Panc1 (cell line): Measurements from ENCODE around the gene RIMKLA.

Experiments
- CTCF ChIP-seq: fragments of 450-650 bp; IDR thresholded peaks from 2 replicates; pipeline ENCODE4 v1.5.1; 2017; ENCODE audit warnings: mild to moderate bottlenecking
- POLR2AphosphoS5 ChIP-seq: IDR thresholded peaks from 2 replicates; pipeline ENCODE4 v1.6.1; 2012; ENCODE audit warnings: mild to moderate bottlenecking, low read depth, low read length, moderate library complexity
- REST ChIP-seq, 2 experiments: IDR thresholded peaks; 2 replicates each; pipeline ENCODE4 v1.6.1; 2011 to 2012; ENCODE audit warnings: low read depth in 2 of 2, control low read depth in 1 of 2, low read length in 1 of 2, mild to moderate bottlenecking in 1 of 2, moderate library complexity in 1 of 2; ENCODE audit not compliant: insufficient read depth in 1 of 2
- SIN3A ChIP-seq: IDR thresholded peaks from 2 replicates; pipeline ENCODE4 v1.6.1; 2012; ENCODE audit warnings: low read depth, mild to moderate bottlenecking, low read length, moderate library complexity, borderline replicate concordance; ENCODE audit not compliant: insufficient read depth
- TCF7L2 ChIP-seq: IDR thresholded peaks from 2 replicates; pipeline ENCODE4 v1.6.1; 2011; ENCODE audit warnings: mild to moderate bottlenecking, low read depth, low read length, inconsistent platforms

DNA sequence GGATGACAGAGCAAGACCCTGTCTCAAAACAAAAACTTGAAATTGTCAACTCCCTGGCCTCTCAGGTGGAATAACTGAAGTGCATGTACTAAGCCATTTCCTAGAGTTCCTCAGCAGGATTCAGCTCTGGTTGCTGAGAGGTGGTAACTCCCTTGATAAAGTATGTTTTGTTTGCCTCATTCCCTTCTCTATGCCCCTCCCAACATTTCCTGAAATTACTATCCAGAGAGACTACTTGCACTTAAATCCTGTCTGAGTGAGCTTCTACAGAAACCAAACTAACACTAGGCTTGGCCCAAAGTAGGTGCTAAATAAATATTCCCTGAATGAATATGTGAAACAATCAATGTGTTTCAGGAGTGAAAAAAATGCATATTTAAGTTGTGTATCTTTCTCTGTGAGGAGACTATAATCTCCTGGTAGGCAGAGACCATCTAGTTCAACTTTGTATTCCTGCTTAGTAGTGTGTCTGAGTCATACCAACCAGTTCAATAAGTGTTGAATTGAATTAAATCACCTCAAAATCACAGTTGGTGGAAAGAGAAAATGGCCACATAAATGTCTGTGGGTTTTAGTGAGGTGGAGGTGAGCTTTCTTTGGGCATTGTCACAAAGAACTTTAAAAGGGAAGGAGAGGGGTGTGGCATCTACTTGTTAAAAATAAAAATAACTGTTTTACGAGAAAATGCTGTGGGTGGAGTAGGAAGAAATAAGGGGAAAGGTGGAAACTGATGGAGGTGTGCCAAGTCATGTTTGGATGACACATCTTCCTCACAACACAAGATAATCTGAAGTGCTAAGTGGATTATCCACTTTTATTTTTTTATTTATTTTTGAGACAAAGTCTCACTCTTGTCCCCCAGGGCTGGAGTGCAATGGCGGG, 12.6 kb downstream of the RIMKLA start:
- TF ChIP-seq CTCF (no peak), SIN3A (no peak), POLR2AphosphoS5 (no peak), REST (IDR thresholded peaks at IDR 0.05; ENCODE audit: insufficient read depth in 1 of 2, low read depth in 2 of 2, low read length in 1 of 2) (no peak), TCF7L2 (no peak)
